ENCODE data around the gene PRKCE. TPM values are rescaled to one million over a fixed set of nuclear protein-coding genes. Genes with fewer than 3 reads are reported as not detected.

Gene PRKCE
- polyA plus RNA-seq, 3 donors = 1.3 to 7.7 (median 2.3) TPM

DNA sequence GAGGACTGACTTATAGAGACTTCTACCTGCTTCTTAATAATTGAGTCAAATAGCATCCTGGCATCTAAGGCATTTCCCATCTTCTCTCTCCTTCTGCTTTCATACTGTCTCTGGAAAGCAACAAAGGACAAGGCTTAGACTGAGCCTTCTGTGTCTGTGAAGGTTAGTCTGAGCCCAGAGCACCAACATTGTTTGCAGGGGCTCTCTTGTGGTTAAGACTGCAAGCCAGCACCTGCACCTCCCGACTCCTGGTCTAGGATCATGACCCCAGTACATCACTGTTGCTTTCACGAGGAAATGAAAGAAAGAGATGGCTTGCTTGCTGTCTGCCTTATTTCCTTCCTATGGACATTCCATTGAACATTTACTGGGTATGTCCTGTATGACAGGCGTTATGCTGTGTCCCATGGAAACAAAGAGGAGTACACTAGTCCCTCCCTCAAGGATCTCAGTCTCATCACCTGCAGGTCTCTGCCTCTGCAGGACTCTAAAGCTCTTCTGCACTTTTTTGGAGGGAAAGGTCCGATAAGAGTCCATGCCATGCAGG lies 330.0 kb downstream of the PRKCE start:
- no peak overlapping the region for H3K4me2 ChIP-seq (replicated peaks; ENCODE audit: extremely low read depth, low read length, poor library complexity, severe bottlenecking)
- no peak overlapping the region for H3K9ac ChIP-seq (ENCODE audit: insufficient read depth, low read length, poor library complexity, severe bottlenecking)
- peaks cover 11 to 16% of the 10 kb centered on the region in 2 donors for H3K4me1 ChIP-seq (ENCODE audit: control insufficient read depth in 1 of 2, insufficient read depth in 2 of 2, low read length in 2 of 2)
- Mint-ChIP-seq H3K9me3 (no peaks in the 10 kb centered on the region), H3K36me3 (peaks cover 48 to 58% of the 10 kb centered on the region in 2 donors), H3K27ac (no peak overlapping the region), H3K4me1 (peaks cover 19% of the 10 kb centered on the region), H3K4me3 (no peak overlapping the region), H3K27me3 (ENCODE audit: low read depth in 3 of 3) (peaks cover 0 to 2% (median 1%) of the 10 kb centered on the region in 3 donors)
- H3K36me3 ChIP-seq (replicated peaks in 1 of 2; ENCODE audit: control insufficient read depth in 1 of 2, insufficient read depth in 2 of 2, low read length in 2 of 2) = peaks cover 4 to 50% of the 10 kb centered on the region in 2 donors
- TF ChIP-seq, protein P1, sequence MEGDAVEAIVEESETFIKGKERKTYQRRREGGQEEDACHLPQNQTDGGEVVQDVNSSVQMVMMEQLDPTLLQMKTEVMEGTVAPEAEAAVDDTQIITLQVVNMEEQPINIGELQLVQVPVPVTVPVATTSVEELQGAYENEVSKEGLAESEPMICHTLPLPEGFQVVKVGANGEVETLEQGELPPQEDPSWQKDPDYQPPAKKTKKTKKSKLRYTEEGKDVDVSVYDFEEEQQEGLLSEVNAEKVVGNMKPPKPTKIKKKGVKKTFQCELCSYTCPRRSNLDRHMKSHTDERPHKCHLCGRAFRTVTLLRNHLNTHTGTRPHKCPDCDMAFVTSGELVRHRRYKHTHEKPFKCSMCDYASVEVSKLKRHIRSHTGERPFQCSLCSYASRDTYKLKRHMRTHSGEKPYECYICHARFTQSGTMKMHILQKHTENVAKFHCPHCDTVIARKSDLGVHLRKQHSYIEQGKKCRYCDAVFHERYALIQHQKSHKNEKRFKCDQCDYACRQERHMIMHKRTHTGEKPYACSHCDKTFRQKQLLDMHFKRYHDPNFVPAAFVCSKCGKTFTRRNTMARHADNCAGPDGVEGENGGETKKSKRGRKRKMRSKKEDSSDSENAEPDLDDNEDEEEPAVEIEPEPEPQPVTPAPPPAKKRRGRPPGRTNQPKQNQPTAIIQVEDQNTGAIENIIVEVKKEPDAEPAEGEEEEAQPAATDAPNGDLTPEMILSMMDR (IDR thresholded peaks at IDR 0.05) = no peak
- WGBS (ENCODE audit: insufficient coverage) = 93% methylated on average over 3 of the region's 4 CpGs
- no peak for DNase-seq
- H3K27me3 ChIP-seq (ENCODE audit: control insufficient read depth in 2 of 2, insufficient read depth in 2 of 2, low read length in 2 of 2) = no peaks in the 10 kb centered on the region
- H3K9me3 ChIP-seq (replicated peaks in 1 of 2; ENCODE audit: control insufficient read depth in 1 of 2, insufficient read depth in 1 of 2, low read length in 2 of 2) = no peaks in the 10 kb centered on the region
- H2AFZ ChIP-seq (ENCODE audit: insufficient read depth, low read depth, low read length, poor library complexity, severe bottlenecking) = no peak overlapping the region
- H3K4me3 ChIP-seq (replicated peaks in 1 of 3; ENCODE audit: low read depth in 2 of 3, low read length in 3 of 3) = no peak overlapping the region
- H4K20me1 ChIP-seq (ENCODE audit: insufficient read depth, low read length) = no peaks in the 10 kb centered on the region
- intact Hi-C loops (cut with micrococcal nuclease) = no loop called here
- H3K79me2 ChIP-seq (ENCODE audit: insufficient read depth, low read length) = no peaks in the 10 kb centered on the region
- H3K27ac ChIP-seq (ENCODE audit: low read depth in 1 of 2, low read length in 2 of 2) = no peak overlapping the region

DNA sequence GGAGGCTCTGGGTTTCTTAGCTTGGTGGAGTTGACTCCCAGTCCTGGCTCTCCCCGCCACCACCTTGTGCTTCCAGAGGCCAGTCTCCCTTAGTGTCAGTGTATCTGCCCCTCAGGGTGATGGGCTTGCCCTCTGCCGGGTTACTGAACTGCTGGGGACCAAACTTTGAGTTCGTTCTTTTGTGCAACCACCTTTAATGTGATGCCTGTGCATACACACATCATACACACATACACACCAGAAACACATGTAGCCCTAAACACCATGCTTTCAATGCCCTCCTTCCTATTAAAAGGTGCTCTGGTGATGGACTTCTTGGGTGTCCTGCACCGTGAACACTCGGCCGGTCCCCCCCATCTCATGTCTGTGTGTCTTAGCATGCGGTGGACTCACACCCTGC lies 330.6 kb downstream of the PRKCE start:
- H3K27me3 ChIP-seq (ENCODE audit: control insufficient read depth in 2 of 2, insufficient read depth in 2 of 2, low read length in 2 of 2) = no peaks in the 10 kb centered on the region
- no peak overlapping the region for H3K4me3 ChIP-seq (replicated peaks in 1 of 3; ENCODE audit: low read depth in 2 of 3, low read length in 3 of 3)
- H3K36me3 Mint-ChIP-seq = peaks cover 48 to 60% of the 10 kb centered on the region in 2 donors
- peaks cover 22% of the 10 kb centered on the region for H3K4me1 Mint-ChIP-seq
- H3K27ac Mint-ChIP-seq = no peak overlapping the region
- H3K9me3 ChIP-seq (replicated peaks in 1 of 2; ENCODE audit: control insufficient read depth in 1 of 2, insufficient read depth in 1 of 2, low read length in 2 of 2) = no peaks in the 10 kb centered on the region
- 100% methylated on average over 6 of the region's 7 CpGs for WGBS (ENCODE audit: insufficient coverage)
- H3K27me3 Mint-ChIP-seq (ENCODE audit: low read depth in 3 of 3) = peaks cover 0 to 2% (median 1%) of the 10 kb centered on the region in 3 donors
- no peak for DNase-seq
- H3K9ac ChIP-seq (ENCODE audit: insufficient read depth, low read length, poor library complexity, severe bottlenecking) = no peak overlapping the region
- no peaks in the 10 kb centered on the region for H3K79me2 ChIP-seq (ENCODE audit: insufficient read depth, low read length)
- H3K4me2 ChIP-seq (replicated peaks; ENCODE audit: extremely low read depth, low read length, poor library complexity, severe bottlenecking) = no peak overlapping the region
- no peak overlapping the region for H2AFZ ChIP-seq (ENCODE audit: insufficient read depth, low read depth, low read length, poor library complexity, severe bottlenecking)
- no peak overlapping the region for H3K27ac ChIP-seq (ENCODE audit: low read depth in 1 of 2, low read length in 2 of 2)
- intact Hi-C loops (cut with micrococcal nuclease) = no loop called here
- H3K36me3 ChIP-seq (replicated peaks in 1 of 2; ENCODE audit: control insufficient read depth in 1 of 2, insufficient read depth in 2 of 2, low read length in 2 of 2) = peaks cover 4 to 50% of the 10 kb centered on the region in 2 donors
- H3K4me3 Mint-ChIP-seq = no peak overlapping the region
- H3K9me3 Mint-ChIP-seq = no peaks in the 10 kb centered on the region
- H3K4me1 ChIP-seq (ENCODE audit: control insufficient read depth in 1 of 2, insufficient read depth in 2 of 2, low read length in 2 of 2) = peaks cover 17 to 19% of the 10 kb centered on the region in 2 donors
- H4K20me1 ChIP-seq (ENCODE audit: insufficient read depth, low read length) = no peaks in the 10 kb centered on the region
- TF ChIP-seq, protein P1 (IDR thresholded peaks at IDR 0.05) = no peak
